ENCODE results near the gene FBXW11. TPM values are rescaled to one million over a fixed set of nuclear protein-coding genes. Genes with fewer than 3 reads are reported as not detected.

FBXW11 gene
- total and polyA plus RNA-seq, 2 of the 8 experiments (the other 6 are each of a cell fraction or from before 2014, with no cell fraction given) = 45.0 to 75.6 TPM

DNA sequence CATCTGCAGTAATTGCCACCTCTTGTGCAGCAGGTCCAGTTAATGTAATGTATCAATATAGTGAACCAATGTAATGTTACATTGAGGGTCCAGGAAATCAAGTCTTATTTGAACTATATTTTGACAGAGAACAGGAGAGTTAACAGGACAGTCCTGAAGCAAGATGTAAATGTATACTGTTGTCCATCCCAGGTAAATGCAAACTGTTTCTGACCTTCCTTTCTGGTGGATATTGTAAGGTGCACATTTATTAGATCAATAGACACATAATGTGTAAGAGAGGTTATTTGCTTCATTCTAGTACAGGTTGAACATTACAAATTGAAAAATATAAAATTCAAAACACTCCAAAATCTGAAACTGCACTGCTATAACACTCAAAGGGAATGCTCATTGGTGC, 23.4 kb upstream of the FBXW11 start (continued):
- TF ChIP-seq, protein P1, sequence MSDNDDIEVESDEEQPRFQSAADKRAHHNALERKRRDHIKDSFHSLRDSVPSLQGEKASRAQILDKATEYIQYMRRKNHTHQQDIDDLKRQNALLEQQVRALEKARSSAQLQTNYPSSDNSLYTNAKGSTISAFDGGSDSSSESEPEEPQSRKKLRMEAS (IDR thresholded peaks at IDR 0.05) = no peak

Data from H1 (cell line).